HL-60/S4 (cell line): Measurements from ENCODE around the gene GJE1.
"Not testable (repeated sequence)": the region's sequence is repeated elsewhere in the genome, so short reads cannot be mapped to it uniquely, and the experiment has no call there.

Source experiments
- in situ Hi-C: fragments of 300-500 bp; cut with MboI; formaldehyde crosslinking; loops from 2 replicates; pipeline ENCODE4 v1.14.3; 2022; ENCODE audit warnings: low sequenced_read_pairs

The GJE1 gene, protein sequence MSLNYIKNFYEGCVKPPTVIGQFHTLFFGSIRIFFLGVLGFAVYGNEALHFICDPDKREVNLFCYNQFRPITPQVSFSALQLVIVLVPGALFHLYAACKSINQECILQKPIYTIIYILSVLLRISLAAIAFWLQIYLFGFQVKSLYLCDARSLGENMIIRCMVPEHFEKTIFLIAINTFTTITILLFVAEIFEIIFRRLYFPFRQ

DNA sequence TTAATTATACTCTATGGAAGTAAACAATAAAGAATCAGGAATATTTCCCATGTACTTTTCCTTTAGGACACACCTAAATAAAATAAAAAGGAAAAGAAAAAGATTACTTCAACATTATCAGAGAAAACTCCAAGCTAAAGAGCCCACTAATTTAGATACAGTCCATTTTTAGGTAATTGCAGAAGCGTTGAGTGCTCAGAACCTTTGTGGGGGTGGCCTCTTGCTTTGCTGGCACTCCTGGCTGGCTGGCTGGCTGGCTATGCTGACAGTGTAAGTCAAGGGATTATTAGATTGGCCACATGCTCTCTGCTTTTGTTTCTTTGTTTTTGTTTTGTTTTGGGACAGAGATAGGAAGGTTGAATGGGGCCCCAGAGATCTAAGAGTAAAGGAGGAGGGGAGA, at the start of gene GJE1:
TSS of gene GJE1 (plus strand) at position 301 of the 400 bp plus-strand sequence. CDS start 234 bp downstream, outside the sequence.
- in situ Hi-C loops, result no loop called here

DNA sequence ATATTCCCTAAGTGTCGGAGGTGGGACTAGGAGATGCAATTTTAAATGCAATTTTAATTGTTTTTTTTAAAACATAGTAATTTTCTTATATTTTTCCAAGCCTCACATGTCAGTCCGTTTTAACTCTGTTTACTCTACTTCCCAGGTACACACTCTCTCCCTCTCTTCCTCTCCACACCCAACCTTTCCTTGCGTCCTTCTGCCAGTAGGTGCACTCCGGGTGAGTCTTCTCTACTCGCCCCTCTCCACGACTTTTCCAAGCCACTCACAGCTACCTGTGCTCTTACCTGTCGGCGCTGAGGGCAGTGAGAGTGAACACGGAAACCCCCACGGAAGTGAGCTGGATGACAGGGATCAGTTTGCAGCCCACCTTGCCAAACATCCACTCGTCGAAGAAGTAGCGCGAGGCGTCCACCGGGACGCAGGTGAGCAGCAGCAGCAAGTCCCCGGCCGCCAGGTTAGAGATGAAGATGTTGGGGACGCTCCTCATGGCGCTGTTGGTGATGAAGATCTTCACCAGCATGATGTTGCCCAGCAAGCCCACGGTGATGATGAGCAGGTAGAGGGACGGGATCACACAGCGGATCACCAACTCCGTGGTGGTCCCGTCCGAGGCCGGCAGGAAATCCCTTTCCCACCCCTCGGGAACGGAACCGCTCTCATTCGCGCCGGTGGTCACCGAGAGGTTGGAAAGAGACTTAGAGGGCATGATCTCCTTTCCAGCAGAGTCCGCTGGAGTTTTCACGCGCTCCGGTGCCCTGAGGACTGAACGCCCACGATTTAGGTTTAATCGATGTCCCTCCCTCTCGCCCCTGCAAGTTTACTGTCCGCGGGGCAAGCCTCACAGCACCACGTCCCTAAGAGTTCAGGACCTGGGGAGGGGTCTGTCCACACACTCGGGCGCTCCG, 44.5 kb upstream of the GJE1 start:
- in situ Hi-C loops, result no loop called here

DNA sequence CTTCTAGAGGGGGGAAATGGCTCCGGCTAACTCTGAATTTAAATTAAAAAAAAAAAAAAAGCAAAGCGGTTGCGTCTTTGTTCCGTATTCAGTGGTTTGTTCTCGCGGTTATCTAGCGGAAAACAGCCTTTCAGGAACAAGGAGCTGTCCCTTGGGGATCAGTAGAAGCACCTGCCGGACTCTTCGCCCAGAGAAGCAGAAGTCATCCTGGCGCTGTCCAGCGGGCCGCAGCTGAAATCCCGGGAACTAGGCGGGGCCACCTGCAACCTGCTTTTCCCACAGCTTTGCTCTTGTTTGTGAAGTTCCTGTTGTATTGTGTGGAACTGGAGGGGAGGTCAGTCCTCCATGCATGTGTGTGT, 43.9 kb upstream of the GJE1 start:
- in situ Hi-C loops, result no loop called here

DNA sequence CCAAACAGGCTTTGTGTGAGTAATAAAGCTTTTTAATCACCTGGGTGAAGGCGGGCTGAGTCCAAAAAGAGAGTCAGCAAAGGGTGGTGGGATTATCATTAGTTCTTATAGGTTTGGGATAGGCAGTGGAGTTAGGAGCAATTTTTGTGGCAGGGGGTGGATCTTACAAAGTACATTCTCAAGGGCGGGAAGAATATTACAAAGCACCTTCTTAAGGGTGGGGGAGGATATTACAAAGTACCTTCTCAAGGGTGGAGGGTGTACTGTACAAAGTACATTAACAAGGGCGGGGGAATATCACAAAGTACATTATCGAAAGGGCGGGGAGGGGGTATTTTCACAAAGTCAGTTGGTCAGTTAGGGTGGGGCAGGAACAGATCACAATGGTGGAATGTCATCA, 27.9 kb upstream of the GJE1 start:
- in situ Hi-C loops, result loop anchor here (25.0 kb wide), 1 partner anchor 418 kb away; no protein-coding TSS in a partner anchor

DNA sequence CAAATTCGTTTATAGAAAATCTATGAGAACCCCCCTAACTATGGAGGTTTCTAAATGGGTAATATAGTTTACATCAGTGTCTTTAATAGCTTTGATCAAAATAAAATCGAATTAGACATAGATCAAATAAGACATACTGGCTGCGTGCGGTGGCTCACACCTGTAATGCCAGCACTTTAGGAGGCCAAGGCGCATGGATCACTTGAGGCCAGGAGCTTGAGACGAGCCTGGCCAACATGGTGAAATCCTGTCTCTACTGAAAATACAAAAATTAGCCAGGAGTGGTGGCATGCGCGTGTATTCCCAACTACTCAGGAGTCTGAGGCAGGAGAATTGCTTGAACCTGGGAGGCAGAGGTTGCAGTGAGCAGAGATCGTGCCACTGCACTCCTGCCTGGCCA, 21.9 kb upstream of the GJE1 start:
- in situ Hi-C loops, result loop anchor here (25.0 kb wide), 1 partner anchor 424 kb away; no protein-coding TSS in a partner anchor

DNA sequence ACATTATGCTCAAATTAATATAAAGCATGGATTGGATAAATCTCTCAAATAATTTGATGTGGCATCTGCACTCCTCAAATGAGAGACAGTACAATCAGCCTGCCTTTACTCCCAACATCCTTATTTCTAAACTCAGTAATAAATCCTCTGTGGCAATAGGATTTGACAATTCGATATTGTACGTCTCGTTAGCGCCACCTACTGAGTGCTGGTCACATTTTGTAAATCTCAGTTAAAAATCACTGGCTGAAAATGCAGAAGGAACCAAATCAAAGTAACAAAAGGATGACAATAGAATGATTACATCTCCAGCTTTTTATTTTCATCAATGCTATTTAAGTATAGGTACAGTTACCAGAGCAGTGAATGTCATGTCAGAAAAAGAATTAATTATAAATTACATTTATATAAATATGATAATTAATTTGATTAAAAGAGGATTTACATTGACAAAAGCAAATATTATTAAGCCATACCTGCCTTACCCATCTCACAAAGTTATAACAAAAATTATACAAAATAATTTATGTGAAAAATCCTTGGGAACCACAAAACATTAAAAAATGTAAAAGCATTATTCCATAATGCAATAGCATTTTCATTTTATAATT, 20.2 kb upstream of the GJE1 start:
- in situ Hi-C loops, result loop anchor here (25.0 kb wide), 1 partner anchor 425 kb away; no protein-coding TSS in a partner anchor

DNA sequence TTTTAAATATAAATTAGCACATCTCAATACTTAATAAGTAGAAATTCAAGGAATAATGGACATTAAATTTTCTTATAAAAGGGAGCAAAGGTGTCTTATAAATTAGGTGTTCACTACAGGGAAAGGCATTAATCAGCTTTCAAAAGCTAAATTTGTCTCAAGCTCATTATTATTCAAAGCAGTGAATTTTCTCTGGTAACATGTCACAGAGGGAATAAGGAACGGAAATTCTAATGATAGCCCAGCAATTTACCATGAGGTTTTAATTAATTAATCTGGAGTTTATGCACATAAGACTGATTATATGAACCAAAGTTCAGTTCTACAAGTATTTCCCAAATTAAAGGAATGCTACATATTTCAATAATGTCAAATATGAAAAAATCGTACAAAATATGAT, 15.4 kb upstream of the GJE1 start:
- in situ Hi-C loops, result loop anchor here (25.0 kb wide), 1 partner anchor 430 kb away; no protein-coding TSS in a partner anchor

DNA sequence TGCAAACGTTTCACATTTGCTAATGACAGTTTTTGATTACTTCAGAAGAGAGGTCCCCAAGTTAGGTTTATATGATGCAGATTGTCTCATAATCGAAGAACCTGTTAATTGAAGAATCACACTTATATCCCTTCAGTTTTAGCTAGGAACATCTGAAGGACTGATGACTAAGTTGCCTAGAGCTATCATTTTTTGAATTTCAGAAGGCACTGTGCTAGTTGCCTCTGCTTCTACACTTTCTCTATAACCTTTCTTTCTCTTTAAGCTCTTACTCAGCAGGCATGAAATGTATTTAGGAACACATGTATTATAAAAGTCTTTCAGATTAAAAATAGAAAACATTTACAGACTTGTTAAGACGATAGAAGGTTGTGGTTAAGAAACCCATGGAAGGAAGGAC, 14.4 kb upstream of the GJE1 start:
- in situ Hi-C loops, result loop anchor here (25.0 kb wide), 1 partner anchor 431 kb away; no protein-coding TSS in a partner anchor

DNA sequence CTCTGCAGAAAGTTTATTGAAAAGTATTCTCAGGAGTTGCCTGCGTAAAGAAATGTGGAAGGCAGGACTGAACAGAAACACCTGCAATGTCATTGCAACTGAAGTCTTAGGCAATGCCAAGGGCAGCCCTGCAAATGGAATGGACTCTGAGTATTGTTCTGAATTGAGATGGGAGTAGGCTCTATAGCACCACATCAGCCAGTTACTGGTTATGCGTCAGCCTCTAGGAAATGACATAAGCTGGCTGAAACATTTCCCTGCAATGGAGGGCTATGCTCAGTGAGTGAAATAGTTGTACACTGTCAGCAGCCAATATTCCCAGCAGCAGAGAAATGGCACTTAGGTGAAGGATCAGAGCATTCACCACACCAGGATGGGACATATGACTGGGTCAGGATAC, 13.8 kb upstream of the GJE1 start:
- in situ Hi-C loops, result loop anchor here (25.0 kb wide), 1 partner anchor 432 kb away; no protein-coding TSS in a partner anchor

DNA sequence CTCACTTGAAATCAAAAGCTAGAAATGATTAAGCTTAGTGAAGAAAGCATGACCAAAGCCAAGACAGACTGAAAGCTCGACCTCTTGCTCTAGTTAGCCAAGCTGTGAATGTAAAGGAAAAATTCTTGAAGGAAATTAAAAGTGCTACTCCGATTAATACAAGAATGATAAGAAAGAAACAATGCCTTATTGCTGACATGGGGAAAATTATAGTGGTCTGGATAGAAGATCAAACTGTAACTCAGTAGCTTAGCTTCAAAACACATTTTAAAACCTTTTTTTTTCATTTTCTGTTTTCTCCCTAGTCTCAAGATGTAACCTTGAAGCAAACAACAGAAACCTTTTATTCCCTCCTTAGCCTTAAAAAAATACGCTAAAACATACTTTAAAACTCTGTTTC, 11.4 kb upstream of the GJE1 start:
- in situ Hi-C loops, result loop anchor here (25.0 kb wide), 1 partner anchor 434 kb away; no protein-coding TSS in a partner anchor

DNA sequence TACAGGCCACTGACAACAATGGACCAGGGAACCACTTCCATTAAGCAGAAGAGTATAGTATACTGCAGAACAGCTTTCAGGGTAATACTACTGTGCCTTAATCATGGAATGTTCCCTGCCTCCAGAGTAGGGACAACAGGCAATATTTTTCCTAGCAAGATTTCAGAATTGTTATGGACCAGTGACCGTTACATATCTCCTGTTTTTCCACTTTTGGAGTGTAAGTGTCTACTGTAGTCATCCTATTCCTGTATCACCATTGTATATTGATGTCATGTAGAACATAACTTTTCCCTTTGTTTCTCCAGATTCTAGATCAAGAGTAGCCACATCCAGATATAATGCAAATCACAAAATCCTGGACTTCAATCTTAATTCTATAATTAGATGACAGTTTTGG, 1.9 kb upstream of the GJE1 start:
- in situ Hi-C loops, result no loop called here

DNA sequence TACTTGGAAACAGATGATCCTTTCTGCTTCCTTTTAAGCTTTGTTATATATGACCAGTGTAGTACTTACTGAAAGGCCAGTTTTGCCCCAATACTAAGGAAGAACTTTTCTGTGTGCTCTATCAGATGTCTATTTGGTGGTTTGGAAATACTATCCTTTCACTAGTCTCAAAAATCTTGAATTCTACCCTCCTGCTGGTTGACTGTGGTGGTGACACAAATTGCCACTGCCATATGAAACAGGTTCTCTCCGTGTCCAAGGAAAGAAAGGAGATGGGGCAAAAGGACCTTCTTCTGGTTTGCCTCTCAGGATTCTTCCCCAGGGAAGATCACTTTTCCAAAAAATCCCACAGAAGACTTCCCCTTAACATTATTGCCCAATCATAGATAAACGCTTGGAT, 6.2 kb downstream of the GJE1 start:
- in situ Hi-C loops, result no loop called here

DNA sequence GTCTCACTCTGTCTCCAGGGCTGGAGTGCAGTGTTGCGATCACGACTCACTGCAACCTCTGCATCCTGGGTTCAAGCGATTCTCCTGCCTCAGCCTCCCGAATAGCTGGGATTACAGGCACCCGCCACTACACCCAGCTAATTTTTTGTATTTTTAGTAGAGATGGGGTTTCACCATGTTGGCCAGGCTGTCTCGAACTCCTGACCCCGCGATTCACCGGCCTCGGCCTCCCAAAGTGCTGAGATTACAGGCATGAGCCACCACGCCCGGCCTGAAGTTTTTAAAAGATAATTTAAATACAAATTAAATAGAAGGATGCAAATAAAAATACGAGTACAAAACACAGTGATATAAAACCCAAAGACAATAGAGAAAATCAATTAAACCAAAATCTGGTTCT, 8.8 kb downstream of the GJE1 start:
- in situ Hi-C loops, result not testable (repeated sequence)

DNA sequence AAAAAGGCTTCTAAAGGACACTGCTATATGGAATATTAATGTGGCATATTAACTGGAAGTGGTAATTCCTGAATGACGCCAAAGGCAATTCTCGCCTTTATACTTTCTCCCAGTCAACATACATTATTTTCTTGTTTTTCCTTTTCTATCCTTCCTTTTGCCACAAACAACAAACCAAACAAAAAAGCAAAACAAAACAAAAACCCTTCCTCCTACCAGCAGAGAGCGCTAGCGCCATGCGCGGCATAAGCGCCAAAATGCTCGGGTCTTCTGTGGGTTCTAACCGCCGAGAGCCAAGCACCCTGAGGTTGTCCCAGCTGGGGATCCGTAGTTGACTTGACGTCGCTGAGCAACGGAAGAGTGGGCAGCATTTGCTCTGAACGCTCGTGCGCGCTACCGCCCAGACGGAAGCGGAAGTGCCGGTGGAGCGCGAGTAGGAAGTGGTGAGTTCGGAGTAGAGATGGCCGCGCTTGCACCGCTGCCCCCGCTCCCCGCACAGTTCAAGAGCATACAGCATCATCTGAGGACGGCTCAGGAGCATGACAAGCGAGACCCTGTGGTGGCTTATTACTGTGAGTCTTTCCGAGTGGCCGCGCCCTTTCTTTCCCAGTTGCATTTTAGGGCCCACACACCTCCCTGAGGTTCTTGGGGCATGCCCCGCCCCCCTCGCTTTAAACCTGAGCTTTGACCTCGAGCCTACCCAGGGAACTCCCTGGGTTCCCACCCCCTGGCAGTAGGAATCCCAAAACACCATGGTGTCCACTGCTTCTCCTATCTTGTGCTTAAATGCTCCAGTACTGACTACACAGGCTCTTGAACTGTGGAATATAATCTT, 14.3 kb downstream of the GJE1 start, which contains the start of the genes NMBR and VTA1:
TSS of gene NMBR (minus strand) at position 295 of the 835 bp plus-strand sequence. CDS start 58,464 bp downstream, outside the sequence.
TSS of gene VTA1 (plus strand) at position 436 of the 835 bp plus-strand sequence. CDS start at position 461, 25 bp downstream.
- in situ Hi-C loops, result no loop called here

DNA sequence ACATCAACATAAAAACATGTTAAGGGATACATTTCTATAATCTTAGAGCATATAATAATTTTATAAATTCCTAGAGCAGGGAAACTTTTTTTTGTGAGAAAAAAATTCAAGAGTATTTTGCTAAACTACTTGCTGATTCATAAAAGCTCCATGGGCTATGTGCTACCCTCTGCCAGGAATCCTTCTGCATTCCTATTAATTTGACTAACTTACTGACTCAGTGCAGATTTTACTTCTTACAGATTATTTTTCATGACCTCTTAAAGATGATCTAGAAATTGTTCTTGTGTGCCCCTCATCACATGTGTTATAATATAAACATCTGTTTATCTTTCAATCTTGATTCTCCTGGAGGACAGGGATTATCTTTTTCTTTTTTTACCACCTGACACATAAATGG, 20.0 kb downstream of the GJE1 start:
- in situ Hi-C loops, result loop anchor here (25.0 kb wide), 1 partner anchor 1285 kb away; no protein-coding TSS in a partner anchor

DNA sequence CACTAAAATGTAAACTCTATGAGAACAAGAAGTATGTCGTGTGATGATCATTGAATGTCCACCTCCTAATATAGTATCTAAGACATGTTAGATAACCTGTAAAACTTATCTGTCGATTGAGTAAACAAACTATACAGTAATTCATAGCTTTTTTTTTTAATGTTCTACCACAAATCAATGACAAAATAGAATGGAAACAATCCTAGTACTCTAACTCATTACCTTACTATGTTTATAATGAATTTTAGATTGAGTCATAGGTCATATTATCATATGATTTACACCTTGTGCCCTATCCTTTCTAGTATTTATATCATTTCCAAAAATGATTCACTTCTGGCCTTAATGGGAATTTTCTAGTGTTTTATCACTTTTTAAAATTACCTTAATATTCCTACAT, 20.5 kb downstream of the GJE1 start:
- in situ Hi-C loops, result loop anchor here (25.0 kb wide), 1 partner anchor 1284 kb away; no protein-coding TSS in a partner anchor

DNA sequence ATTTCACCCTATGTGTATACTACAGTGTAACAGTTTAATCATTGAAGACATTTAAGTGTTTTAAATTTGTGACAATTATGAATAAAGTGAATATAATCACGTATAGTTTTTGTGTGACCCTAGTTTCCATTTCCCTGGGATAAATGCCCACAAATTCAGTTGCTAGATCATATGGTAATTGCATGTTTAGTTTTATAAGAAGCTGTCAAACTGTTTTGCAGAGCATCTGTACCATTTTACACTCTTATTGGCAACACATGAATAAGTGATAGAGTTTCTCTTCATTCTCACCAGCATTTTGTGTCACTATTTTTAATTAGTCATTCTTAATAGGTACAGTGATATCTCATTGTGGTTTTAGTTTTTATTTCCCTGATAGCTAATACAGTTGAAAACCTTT, 21.6 kb downstream of the GJE1 start:
- in situ Hi-C loops, result loop anchor here (25.0 kb wide), 1 partner anchor 1283 kb away; no protein-coding TSS in a partner anchor

DNA sequence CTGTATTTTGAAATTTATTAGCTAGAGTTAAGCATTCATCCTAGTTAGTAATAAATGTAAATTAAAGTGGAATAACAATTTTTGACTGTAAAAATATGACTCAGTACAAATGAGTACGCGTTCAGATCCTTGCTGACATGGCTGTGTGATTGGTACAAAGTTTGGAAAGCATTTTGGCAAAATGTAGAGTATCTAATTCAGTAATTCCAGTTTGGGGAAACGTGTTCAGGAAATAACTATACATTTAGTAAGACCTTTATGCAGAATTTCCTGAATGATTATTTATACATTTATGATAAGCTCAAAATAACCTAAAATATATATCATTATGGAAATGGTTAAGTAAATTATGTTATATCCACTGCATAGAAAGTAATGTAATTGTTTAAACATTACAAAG, 22.4 kb downstream of the GJE1 start:
- in situ Hi-C loops, result loop anchor here (25.0 kb wide), 1 partner anchor 1282 kb away; no protein-coding TSS in a partner anchor

DNA sequence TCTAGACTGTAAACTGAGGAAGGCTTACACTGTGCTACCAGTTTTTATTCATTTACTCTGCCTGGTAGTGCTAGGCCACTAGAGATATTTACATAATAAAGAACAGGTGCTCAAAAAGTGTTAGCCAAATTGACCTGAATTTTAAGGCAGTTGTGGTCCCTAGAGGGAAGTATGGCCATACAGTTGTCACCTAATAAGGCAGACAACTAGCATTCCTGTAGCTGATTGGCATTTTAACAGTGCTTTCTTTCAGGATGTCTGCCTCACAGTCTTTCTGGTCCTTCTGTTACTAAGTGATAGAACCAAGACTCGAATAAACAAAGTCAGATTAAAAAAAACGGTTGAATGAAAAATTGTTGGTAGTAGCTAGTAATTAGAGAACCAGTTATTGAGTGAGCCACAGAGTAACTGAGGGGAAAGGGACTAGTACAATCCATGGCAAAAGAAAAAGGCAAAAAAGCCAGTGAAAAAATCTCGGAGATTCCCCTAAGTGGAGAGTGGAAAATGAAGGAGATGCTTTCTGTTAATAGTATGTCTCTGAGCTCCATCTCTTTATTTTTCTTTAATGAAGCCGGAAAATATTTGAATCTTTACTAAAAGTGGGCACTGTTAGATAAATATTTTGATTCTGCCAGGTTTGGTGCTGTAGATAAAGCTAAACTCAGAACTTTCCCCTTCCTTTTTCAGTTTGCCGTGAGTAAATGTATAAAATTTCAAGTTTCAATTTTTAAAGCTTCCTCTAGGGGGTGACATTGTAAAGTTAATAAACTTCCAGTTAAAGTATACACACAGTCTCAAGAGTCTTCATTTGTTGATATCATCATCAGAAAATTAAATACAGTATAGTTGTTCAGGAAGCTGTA, 23.4 kb downstream of the GJE1 start:
- in situ Hi-C loops, result loop anchor here (25.0 kb wide), 1 partner anchor 1281 kb away; no protein-coding TSS in a partner anchor
